Spleen (tissue), 11 donors: ENCODE results near the gene PSMB8. TPM values are rescaled to one million over a fixed set of nuclear protein-coding genes. Genes with fewer than 3 reads are reported as not detected.

Source experiments
- DNase-seq: peaks from one replicate; pipeline ENCODE4 v3.0.0-alpha.2; 2020
- H3K27ac ChIP-seq, 8 donors: fragments of 200-600 bp; sonication (generic) in 7 of 8; 1 replicate in 4 of 8; 2 replicates in 4 of 8; pipeline versions ENCODE4 v1.5.0 to v1.8.0; 2016 to 2021; ENCODE audit warnings: inconsistent platforms in 4 of 8, mild to moderate bottlenecking in 4 of 8, moderate library complexity in 1 of 8
- H3K27me3 ChIP-seq, 7 donors: fragments of 200-600 bp; sonication (generic) in 6 of 7; replicated peaks in 1 of 7; 1 replicate in 4 of 7; 2 replicates in 3 of 7; pipeline versions ENCODE4 v1.5.0 to v1.8.0; 2016 to 2021; ENCODE audit warnings: inconsistent platforms in 3 of 7, mild to moderate bottlenecking in 1 of 7
- H3K36me3 ChIP-seq, 6 donors: fragments of 200-600 bp; sonication (generic) in 5 of 6; 1 replicate in 4 of 6; 2 replicates in 2 of 6; pipeline versions ENCODE4 v1.5.0 to v1.8.0; 2016 to 2021; ENCODE audit warnings: inconsistent platforms in 2 of 6
- H3K4me1 ChIP-seq, 6 donors: fragments of 200-600 bp; sonication (generic) in 5 of 6; 1 replicate in 3 of 6; 2 replicates in 3 of 6; pipeline versions ENCODE4 v1.5.0 to v1.8.0; 2016 to 2021; ENCODE audit warnings: inconsistent platforms in 3 of 6
- H3K4me3 ChIP-seq, 8 donors: fragments of 200-600 bp; sonication (generic) in 7 of 8; 1 replicate in 4 of 8; 2 replicates in 4 of 8; pipeline versions ENCODE4 v1.5.0 to v1.8.0; 2016 to 2021; ENCODE audit warnings: inconsistent platforms in 4 of 8, mild to moderate bottlenecking in 4 of 8, moderate library complexity in 2 of 8
- H3K9me3 ChIP-seq, 8 donors: fragments of 200-600 bp; sonication (generic) in 7 of 8; 1 replicate in 4 of 8; 2 replicates in 4 of 8; pipeline versions ENCODE4 v1.5.0 to v1.8.0; 2016 to 2021; ENCODE audit warnings: inconsistent platforms in 4 of 8
- CTCF ChIP-seq, 11 experiments: fragments of 200-600 bp in 7 of 11; fragments of 450-650 bp in 4 of 11; sonication (generic) in 4 of 11; IDR thresholded peaks in 8 of 11; conservative IDR thresholded peaks in 3 of 11; 1 replicate in 7 of 11; 2 replicates in 4 of 11; pipeline versions ENCODE4 v1.4.0 to v1.8.0; 2016 to 2021; ENCODE audit warnings: antibody characterized with exemption in 11 of 11, inconsistent platforms in 4 of 11, mild to moderate bottlenecking in 1 of 11
- POLR2A ChIP-seq, 3 donors: fragments of 450-650 bp; IDR thresholded peaks; one replicate each; pipeline ENCODE4 v1.5.1; 2017; ENCODE audit warnings: antibody characterized with exemption in 3 of 3, mild to moderate bottlenecking in 1 of 3
- POLR2AphosphoS5 ChIP-seq, 3 donors: sonication (generic); formaldehyde crosslinking; IDR thresholded peaks; one replicate each; pipeline ENCODE4 v1.5.1; 2017; ENCODE audit warnings: antibody characterized with exemption in 3 of 3
- WGBS, 5 donors: extraction: QIAGEN DNeasy Blood & Tissue Kit in 3 of 5; methylation state at CpG; one replicate each; pipeline versions ENCODE4 v1.1.5 to v1.1.7; 2013 to 2018; 5-methylcytosine and 5-hydroxymethylcytosine counted together
- intact Hi-C: fragments of 100-400 bp; cut with DNase I; formaldehyde crosslinking; loops from one replicate; pipeline ENCODE4 v1.15.0; 2023; ENCODE audit warnings: low total_unique reads
- polyA plus RNA-seq, 3 donors: library from polyadenylated mRNA; stranded (reverse); fragments of 200-250 nt; gene quantifications; one replicate each; pipeline ENCODE4 v1.2.1, GENCODE V29; 2013
- total RNA-seq, 7 donors: library from RNA; depleted of rRNA in 3 of 7; stranded (reverse); fragments of >200 nt in 3 of 7; fragmentation: NEBNext Ultra II Directional in 4 of 7; extraction: Animal tissue kit (Norgen Biotek cat#: 25700) in 4 of 7; gene quantifications; one replicate each; pipeline versions ENCODE4 v1.1.0 to v1.2.1, GENCODE V29; 2016 to 2021
- donor health status: healthy with polysubstance abuse.
- donor health status: DM: no; HTN: no; CAD: no; lungs with moderate emphysema.
- donor health status: DM: no; HTN: no; CAD: no.
- donor health status: Bipolar disorder and iron deficiency.
- donor health status: healthy.
- donor health status: DM: no; HTN: no; CAD: no.
- donor health status: DM: yes; HTN: yes; CAD: no.

Gene PSMB8
- total and polyA plus RNA-seq, 10 donors, result 109 to 288 (median 155) TPM

DNA sequence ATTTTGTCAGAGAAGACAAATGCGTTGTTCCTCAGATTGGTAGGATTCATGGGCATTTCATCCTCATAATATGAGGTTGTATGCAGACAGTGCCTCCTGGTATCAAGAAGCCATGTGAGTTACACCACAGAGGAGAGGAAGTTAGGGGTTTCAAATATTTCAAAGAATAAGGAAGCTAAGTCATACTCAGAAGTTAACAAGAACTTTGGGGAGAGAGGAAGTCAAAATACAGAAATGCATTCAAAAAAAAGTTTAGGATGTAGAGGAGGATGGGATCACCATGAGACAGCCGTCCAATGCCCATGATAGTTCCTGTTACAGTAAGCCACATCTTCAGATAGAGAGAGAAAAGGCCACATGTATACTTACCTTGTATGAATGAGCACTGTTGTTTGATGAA, 49.3 kb downstream of the PSMB8 start:
- no peak for DNase-seq
- no peak overlapping the region for H3K4me3 ChIP-seq
- H3K4me1 ChIP-seq, result peaks cover 0 to 44% (median 32%) of the 10 kb centered on the region in 6 donors
- intact Hi-C loops, result no loop called here
- WGBS, 5 donors, result 13 to 43% (median 23%) methylated on average over 2 of the region's 2 CpGs
- peaks cover 0 to 14% (median 12%) of the 10 kb centered on the region in 8 donors for H3K9me3 ChIP-seq
- H3K36me3 ChIP-seq, result no peaks in the 10 kb centered on the region
- H3K27ac ChIP-seq, result peak overlapping the region in 4 of 8 donors; percentile 15 to 52 (median 28)
- H3K27me3 ChIP-seq, result peaks cover 0 to 3% (median 0%) of the 10 kb centered on the region in 7 donors
- TF ChIP-seq POLR2A (IDR thresholded peaks at IDR 0.05) (no peak), POLR2AphosphoS5 (IDR thresholded peaks at IDR 0.05) (no peak), CTCF (IDR thresholded peaks at IDR 0.05 in 8 of 11, conservative IDR thresholded peaks at IDR 0.05 in 3 of 11) (no peak)

DNA sequence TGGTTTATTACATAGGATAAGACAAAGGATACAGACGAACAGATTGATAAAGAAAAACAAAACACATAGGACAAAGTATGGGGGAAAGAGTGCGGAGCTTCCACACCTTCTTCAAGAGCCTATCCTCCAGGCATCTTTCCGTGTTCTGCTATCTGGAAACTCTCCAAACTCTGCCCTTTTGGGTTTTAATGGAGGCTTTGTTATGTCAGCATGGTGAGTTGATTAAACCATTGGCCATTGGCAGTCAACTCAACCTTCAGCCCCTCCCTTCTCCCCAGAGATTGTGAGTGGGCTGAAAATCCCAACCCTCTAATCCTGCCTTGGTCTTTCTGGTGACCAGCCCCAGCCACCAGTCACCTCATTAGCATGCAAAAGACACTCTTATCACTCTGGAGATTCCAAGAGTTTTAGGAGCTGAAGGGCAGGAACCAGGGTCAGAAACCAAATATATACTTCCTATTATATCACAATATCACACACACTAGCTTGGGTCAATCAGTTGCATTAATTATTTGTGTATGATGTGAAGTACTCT, 50.9 kb downstream of the PSMB8 start:
- intact Hi-C loops, result no loop called here
- Histone ChIP-seq H3K36me3 (no peaks in the 10 kb centered on the region), H3K4me3 (no peak overlapping the region), H3K27ac (no peak overlapping the region), H3K4me1 (peaks cover 0 to 44% (median 32%) of the 10 kb centered on the region in 6 donors), H3K27me3 (peaks cover 0 to 3% (median 0%) of the 10 kb centered on the region in 7 donors), H3K9me3 (no peaks in the 10 kb centered on the region)
- TF ChIP-seq CTCF (IDR thresholded peaks at IDR 0.05 in 8 of 11, conservative IDR thresholded peaks at IDR 0.05 in 3 of 11), result no peak
- no peak for TF ChIP-seq POLR2A (IDR thresholded peaks at IDR 0.05)
- no peak for TF ChIP-seq POLR2AphosphoS5 (IDR thresholded peaks at IDR 0.05)
- 54 to 87% (median 77%) methylated on average over 3 of the region's 3 CpGs for WGBS, 5 donors
- no peak for DNase-seq

Other genes starting within 250 kb of the PSMB8 start
- 100 to 1,000 TPM in 6 of 7 donors, 10 to 100 TPM in 1; 19.1 to 340 (median 196) TPM for gene HLA-DQA1, start 206.6 kb downstream of the PSMB8 start, total RNA-seq
- 100 to 1,000 TPM; 249 to 441 (median 420) TPM for gene HLA-DQA1, start 206.6 kb downstream of the PSMB8 start, polyA plus RNA-seq
- 100 to 1,000 TPM in 4 of 7 donors, 10 to 100 TPM in 2, 1 to 10 TPM in 1; 6.1 to 271 (median 120) TPM for gene HLA-DQB1, start 177.4 kb downstream of the PSMB8 start, total RNA-seq
- gene HLA-DQB1, start 177.4 kb downstream of the PSMB8 start, polyA plus RNA-seq, result 1,000 to 10,000 TPM in 1 of 3 donors, 100 to 1,000 TPM in 2; 383 to 1,152 (median 620) TPM
- gene HLA-DQA2, start 102.7 kb downstream of the PSMB8 start, total RNA-seq, result 10 to 100 TPM in 4 of 7 donors, 1 to 10 TPM in 2, under 1 TPM in 1; 0.46 to 84.9 (median 10.9) TPM
- under 1 TPM; 0.10 to 0.29 (median 0.24) TPM for gene HLA-DQA2, start 102.7 kb downstream of the PSMB8 start, polyA plus RNA-seq
- 10 to 100 TPM in 3 of 7 donors, 1 to 10 TPM in 3, not detected in 1; 1.0 to 72.6 (median 12.6) TPM for gene HLA-DQB2, start 80.5 kb downstream of the PSMB8 start, total RNA-seq
- gene HLA-DQB2, start 80.5 kb downstream of the PSMB8 start, polyA plus RNA-seq, result under 1 TPM in 2 of 3 donors, not detected in 1; 0.88 to 0.96 TPM
- 10 to 100 TPM; 30.7 to 50.7 (median 43.9) TPM for gene HLA-DOB, start 27.0 kb downstream of the PSMB8 start, total RNA-seq
- 100 to 1,000 TPM; 112 to 179 (median 141) TPM for gene HLA-DOB, start 27.0 kb downstream of the PSMB8 start, polyA plus RNA-seq
- 100 to 1,000 TPM in 1 of 7 donors, 10 to 100 TPM in 6; 33.0 to 106 (median 77.9) TPM for gene TAP2, start 5.3 kb downstream of the PSMB8 start, total RNA-seq
- gene TAP2, start 5.3 kb downstream of the PSMB8 start, polyA plus RNA-seq, result 10 to 100 TPM; 26.4 to 40.9 (median 34.0) TPM
- gene TAP1, start 9.7 kb upstream of the PSMB8 start, total RNA-seq, result 100 to 1,000 TPM; 108 to 172 (median 147) TPM
- gene TAP1, start 9.7 kb upstream of the PSMB8 start, polyA plus RNA-seq, result 100 to 1,000 TPM in 2 of 3 donors, 10 to 100 TPM in 1; 98.5 to 154 (median 133) TPM
- 100 to 1,000 TPM; 141 to 206 (median 169) TPM for gene PSMB9, start 10.1 kb upstream of the PSMB8 start, total RNA-seq
- gene PSMB9, start 10.1 kb upstream of the PSMB8 start, polyA plus RNA-seq, result 100 to 1,000 TPM; 172 to 328 (median 204) TPM
- 100 to 1,000 TPM; 124 to 178 (median 144) TPM for gene HLA-DMB, start 97.0 kb upstream of the PSMB8 start, total RNA-seq
- gene HLA-DMB, start 97.0 kb upstream of the PSMB8 start, polyA plus RNA-seq, result 100 to 1,000 TPM; 158 to 226 (median 209) TPM
- 100 to 1,000 TPM; 141 to 218 (median 173) TPM for gene HLA-DMA, start 109.0 kb upstream of the PSMB8 start, total RNA-seq
- 100 to 1,000 TPM; 235 to 423 (median 270) TPM for gene HLA-DMA, start 109.0 kb upstream of the PSMB8 start, polyA plus RNA-seq
- 100 to 1,000 TPM; 169 to 277 (median 234) TPM for gene BRD2, start 124.5 kb upstream of the PSMB8 start, total RNA-seq
- 100 to 1,000 TPM in 2 of 3 donors, 10 to 100 TPM in 1; 80.5 to 127 (median 103) TPM for gene BRD2, start 124.5 kb upstream of the PSMB8 start, polyA plus RNA-seq
- gene HLA-DOA, start 165.5 kb upstream of the PSMB8 start, total RNA-seq, result 10 to 100 TPM; 30.8 to 89.5 (median 68.6) TPM
- 10 to 100 TPM; 36.9 to 48.7 (median 40.0) TPM for gene HLA-DOA, start 165.5 kb upstream of the PSMB8 start, polyA plus RNA-seq
- 100 to 1,000 TPM; 253 to 621 (median 517) TPM for gene HLA-DPA1, start 229.6 kb upstream of the PSMB8 start, total RNA-seq
- 100 to 1,000 TPM; 346 to 466 (median 352) TPM for gene HLA-DPA1, start 229.6 kb upstream of the PSMB8 start, polyA plus RNA-seq
- 100 to 1,000 TPM; 209 to 647 (median 414) TPM for gene HLA-DPB1, start 231.9 kb upstream of the PSMB8 start, total RNA-seq
- 100 to 1,000 TPM; 543 to 817 (median 574) TPM for gene HLA-DPB1, start 231.9 kb upstream of the PSMB8 start, polyA plus RNA-seq